ENCODE results near the gene PCBP2.

PCBP2 gene

GRCh38 chr12:53474077-53474476, 22.2 kb downstream of the PCBP2 start:
- Histone ChIP-seq H3K4me1 (ENCODE audit: control insufficient read depth in 1 of 2, insufficient read depth in 2 of 2, low read length in 2 of 2) (no peaks in the 10 kb centered on the region), H3K23ac (ENCODE audit: low read length) (no peak overlapping the region)
- no CpG with 5 or more reads among the region's 2 CpGs for WGBS (ENCODE audit: extremely low coverage, insufficient coverage, insufficient read length)

GRCh38 chr12:53474819-53475218, 22.9 kb downstream of the PCBP2 start:
- no peak overlapping the region for H3K4me3 ChIP-seq (ENCODE audit: low read depth, low read length)
- H3K14ac ChIP-seq (ENCODE audit: low read length) = no peak overlapping the region
- H3K18ac ChIP-seq (ENCODE audit: low read length) = no peak overlapping the region
- H3K9me3 ChIP-seq (ENCODE audit: insufficient read depth, low read depth, low read length) = no peaks in the 10 kb centered on the region
- no peak for DNase-seq
- no peak overlapping the region for H3K4me2 ChIP-seq (ENCODE audit: low read length)
- no peak overlapping the region for H4K12ac ChIP-seq (ENCODE audit: low read depth, low read length)
- H3K27ac ChIP-seq (ENCODE audit: low read depth, low read length) = no peak overlapping the region
- H3K4me1 ChIP-seq (ENCODE audit: control insufficient read depth in 1 of 2, insufficient read depth in 2 of 2, low read length in 2 of 2) = no peaks in the 10 kb centered on the region
- no peak overlapping the region for H3K23ac ChIP-seq (ENCODE audit: low read length)
- H3K9ac ChIP-seq (ENCODE audit: low read length) = no peak overlapping the region
- H4K91ac ChIP-seq (ENCODE audit: low read depth, low read length) = no peak overlapping the region
- peaks cover 29 to 74% of the 10 kb centered on the region in 2 experiments for H3K36me3 ChIP-seq (ENCODE audit: control insufficient read depth in 1 of 2, insufficient read depth in 2 of 2, low read length in 2 of 2)
- H3K4ac ChIP-seq (ENCODE audit: low read depth, low read length) = no peak overlapping the region
- H2BK12ac ChIP-seq (ENCODE audit: low read length) = no peak overlapping the region
- no peak overlapping the region for H4K8ac ChIP-seq (ENCODE audit: low read depth, low read length)
- no peaks in the 10 kb centered on the region for H3K79me2 ChIP-seq (ENCODE audit: control insufficient read depth, insufficient read depth, low read length, poor library complexity)
- no peak overlapping the region for H2AK5ac ChIP-seq (ENCODE audit: low read length)
- no peak overlapping the region for H2AFZ ChIP-seq (ENCODE audit: insufficient read depth, low read length, poor library complexity)
- H3K27me3 ChIP-seq (ENCODE audit: insufficient read depth, low read length) = no peaks in the 10 kb centered on the region
- no peak overlapping the region for H2BK120ac ChIP-seq (ENCODE audit: insufficient read depth, low read length, poor library complexity)
- H3K79me1 ChIP-seq (ENCODE audit: low read length) = no peaks in the 10 kb centered on the region
- 100% methylated on average over 2 of the region's 13 CpGs for WGBS (ENCODE audit: extremely low coverage, insufficient coverage, insufficient read length)
- no peak overlapping the region for H2BK5ac ChIP-seq (ENCODE audit: low read depth, low read length, poor library complexity)

More at GRCh38 chr12:53474077-53474476, 22.2 kb downstream of the PCBP2 start:
- no peak overlapping the region for H4K12ac ChIP-seq (ENCODE audit: low read depth, low read length)
- H3K27me3 ChIP-seq (ENCODE audit: insufficient read depth, low read length) = no peaks in the 10 kb centered on the region
- no peak overlapping the region for H4K91ac ChIP-seq (ENCODE audit: low read depth, low read length)
- no peak overlapping the region for H3K4ac ChIP-seq (ENCODE audit: low read depth, low read length)
- no peaks in the 10 kb centered on the region for H3K9me3 ChIP-seq (ENCODE audit: insufficient read depth, low read depth, low read length)
- no peak overlapping the region for H2AK5ac ChIP-seq (ENCODE audit: low read length)
- DNase-seq = no peak
- H2AFZ ChIP-seq (ENCODE audit: insufficient read depth, low read length, poor library complexity) = no peak overlapping the region
- no peak overlapping the region for H3K9ac ChIP-seq (ENCODE audit: low read length)
- no peaks in the 10 kb centered on the region for H3K79me1 ChIP-seq (ENCODE audit: low read length)
- H2BK12ac ChIP-seq (ENCODE audit: low read length) = no peak overlapping the region
- H3K4me2 ChIP-seq (ENCODE audit: low read length) = no peak overlapping the region
- no peak overlapping the region for H3K4me3 ChIP-seq (ENCODE audit: low read depth, low read length)
- H3K79me2 ChIP-seq (ENCODE audit: control insufficient read depth, insufficient read depth, low read length, poor library complexity) = no peaks in the 10 kb centered on the region
- H4K8ac ChIP-seq (ENCODE audit: low read depth, low read length) = no peak overlapping the region
- H3K14ac ChIP-seq (ENCODE audit: low read length) = no peak overlapping the region
- no peak overlapping the region for H3K27ac ChIP-seq (ENCODE audit: low read depth, low read length)
- no peak overlapping the region for H3K18ac ChIP-seq (ENCODE audit: low read length)
- H2BK5ac ChIP-seq (ENCODE audit: low read depth, low read length, poor library complexity) = no peak overlapping the region
- peaks cover 36 to 77% of the 10 kb centered on the region in 2 experiments for H3K36me3 ChIP-seq (ENCODE audit: control insufficient read depth in 1 of 2, insufficient read depth in 2 of 2, low read length in 2 of 2)
- H2BK120ac ChIP-seq (ENCODE audit: insufficient read depth, low read length, poor library complexity) = no peak overlapping the region

GRCh38 chr12:53476769-53477209, 24.9 kb downstream of the PCBP2 start:
- H4K8ac ChIP-seq (ENCODE audit: low read depth, low read length) = no peak overlapping the region
- H3K79me1 ChIP-seq (ENCODE audit: low read length) = no peaks in the 10 kb centered on the region
- H3K27ac ChIP-seq (ENCODE audit: low read depth, low read length) = no peak overlapping the region
- no peak overlapping the region for H4K91ac ChIP-seq (ENCODE audit: low read depth, low read length)
- H2AFZ ChIP-seq (ENCODE audit: insufficient read depth, low read length, poor library complexity) = no peak overlapping the region
- no peak overlapping the region for H3K9ac ChIP-seq (ENCODE audit: low read length)
- H3K79me2 ChIP-seq (ENCODE audit: control insufficient read depth, insufficient read depth, low read length, poor library complexity) = no peaks in the 10 kb centered on the region
- H3K27me3 ChIP-seq (ENCODE audit: insufficient read depth, low read length) = no peaks in the 10 kb centered on the region
- WGBS (ENCODE audit: extremely low coverage, insufficient coverage, insufficient read length) = no CpG with 5 or more reads among the region's 2 CpGs
- H2BK120ac ChIP-seq (ENCODE audit: insufficient read depth, low read length, poor library complexity) = no peak overlapping the region
- H3K9me3 ChIP-seq (ENCODE audit: insufficient read depth, low read depth, low read length) = no peaks in the 10 kb centered on the region
- H2BK5ac ChIP-seq (ENCODE audit: low read depth, low read length, poor library complexity) = no peak overlapping the region
- no peak overlapping the region for H4K12ac ChIP-seq (ENCODE audit: low read depth, low read length)
- H3K4ac ChIP-seq (ENCODE audit: low read depth, low read length) = no peak overlapping the region
- H3K18ac ChIP-seq (ENCODE audit: low read length) = no peak overlapping the region
- H2BK12ac ChIP-seq (ENCODE audit: low read length) = no peak overlapping the region
- peak in 1 of 2 donors; percentile 29 for DNase-seq
- H3K36me3 ChIP-seq (ENCODE audit: control insufficient read depth in 1 of 2, insufficient read depth in 2 of 2, low read length in 2 of 2) = peaks cover 27 to 72% of the 10 kb centered on the region in 2 experiments
- no peak overlapping the region for H3K14ac ChIP-seq (ENCODE audit: low read length)
- H2AK5ac ChIP-seq (ENCODE audit: low read length) = no peak overlapping the region
- no peak overlapping the region for H3K4me2 ChIP-seq (ENCODE audit: low read length)
- H3K4me3 ChIP-seq (ENCODE audit: low read depth, low read length) = no peak overlapping the region
- no peak overlapping the region for H3K23ac ChIP-seq (ENCODE audit: low read length)
- H3K4me1 ChIP-seq (ENCODE audit: control insufficient read depth in 1 of 2, insufficient read depth in 2 of 2, low read length in 2 of 2) = no peaks in the 10 kb centered on the region

- H3K36me3 ChIP-seq (ENCODE audit: control insufficient read depth in 1 of 2, insufficient read depth in 2 of 2, low read length in 2 of 2) = peaks cover 37 to 76% of the 10 kb centered on the region in 2 experiments
- no peak overlapping the region for H3K18ac ChIP-seq (ENCODE audit: low read length)
- H3K23ac ChIP-seq (ENCODE audit: low read length) = no peak overlapping the region
- H4K91ac ChIP-seq (ENCODE audit: low read depth, low read length) = no peak overlapping the region
- no peak overlapping the region for H3K9ac ChIP-seq (ENCODE audit: low read length)
- DNase-seq = no peak
- H3K79me1 ChIP-seq (ENCODE audit: low read length) = no peaks in the 10 kb centered on the region
- no peak overlapping the region for H3K4me2 ChIP-seq (ENCODE audit: low read length)
- H2AK5ac ChIP-seq (ENCODE audit: low read length) = no peak overlapping the region
- H3K27ac ChIP-seq (ENCODE audit: low read depth, low read length) = no peak overlapping the region
- H3K9me3 ChIP-seq (ENCODE audit: insufficient read depth, low read depth, low read length) = no peaks in the 10 kb centered on the region
- H3K4me3 ChIP-seq (ENCODE audit: low read depth, low read length) = no peak overlapping the region
- no peaks in the 10 kb centered on the region for H3K4me1 ChIP-seq (ENCODE audit: control insufficient read depth in 1 of 2, insufficient read depth in 2 of 2, low read length in 2 of 2)
- H2BK12ac ChIP-seq (ENCODE audit: low read length) = no peak overlapping the region
- no peaks in the 10 kb centered on the region for H3K79me2 ChIP-seq (ENCODE audit: control insufficient read depth, insufficient read depth, low read length, poor library complexity)
- H3K27me3 ChIP-seq (ENCODE audit: insufficient read depth, low read length) = no peaks in the 10 kb centered on the region
- no peak overlapping the region for H3K4ac ChIP-seq (ENCODE audit: low read depth, low read length)
- 100% methylated on average over 1 of the region's 1 CpG for WGBS (ENCODE audit: extremely low coverage, insufficient coverage, insufficient read length)
- no peak overlapping the region for H4K8ac ChIP-seq (ENCODE audit: low read depth, low read length)
- no peak overlapping the region for H3K14ac ChIP-seq (ENCODE audit: low read length)
- H2BK5ac ChIP-seq (ENCODE audit: low read depth, low read length, poor library complexity) = no peak overlapping the region
- no peak overlapping the region for H4K12ac ChIP-seq (ENCODE audit: low read depth, low read length)
- H2BK120ac ChIP-seq (ENCODE audit: insufficient read depth, low read length, poor library complexity) = no peak overlapping the region
- no peak overlapping the region for H2AFZ ChIP-seq (ENCODE audit: insufficient read depth, low read length, poor library complexity)
These were observed 27.0 kb downstream of the PCBP2 start for GRCh38 chr12:53478865-53479264.

Data from trophoblast cell (in vitro differentiated cells and primary cell).